PC-3 (cell line): Measurements from ENCODE around the gene NTN1. TPM values are rescaled to one million over a fixed set of nuclear protein-coding genes. Genes with fewer than 3 reads are reported as not detected.
"Not testable (repeated sequence)": the region's sequence is repeated elsewhere in the genome, so short reads cannot be mapped to it uniquely, and the experiment has no call there.

ENCODE experiments used
- ATAC-seq: fragments of 200-7000 bp; cut with Tn5 transposase; 2 replicates; pipeline ENCODE4 v1.9.1; 2020; ENCODE audit warnings: mild to moderate bottlenecking, moderate library complexity
- BruUV-seq: library from RNA; stranded (reverse); fragments of 400-500 nt; replicated peaks from 2 replicates; lab custom pipeline; 2021; lab: Mats Ljungman, UMichigan
- CTCF ChIA-PET: fragments of 300-600 bp; sonication (Branson Sonifier 250); formaldehyde crosslinking; loops from one replicate; lab custom pipeline; 2022; ENCODE audit warnings: antibody characterized with exemption; lab: Charles Lee
- POLR2A ChIA-PET: fragments of 300-600 bp; sonication (Branson Sonifier 250); formaldehyde crosslinking; loops from one replicate; lab custom pipeline; 2022; ENCODE audit warnings: antibody characterized with exemption; ENCODE audit not compliant: unreplicated experiment; lab: Charles Lee
- DNase-seq: peaks from one replicate; pipeline ENCODE4 v3.0.0-alpha.2; 2015
- H2AFZ ChIP-seq: fragments of 300-600 bp; sonication (generic); 2 replicates; pipeline ENCODE4 v1.6.0; 2016; ENCODE audit warnings: antibody characterized with exemption, low read length
- H3F3A ChIP-seq: fragments of 300-600 bp; sonication (generic); one replicate; pipeline ENCODE4 v1.6.0; 2017; ENCODE audit warnings: antibody characterized with exemption, low read length, control low read depth, mild to moderate bottlenecking; ENCODE audit not compliant: unreplicated experiment
- H3K27ac ChIP-seq: fragments of 300-600 bp; sonication (generic); 2 replicates; pipeline ENCODE4 v1.5.1; 2016; ENCODE audit warnings: mild to moderate bottlenecking, low read length
- H3K27me3 ChIP-seq: fragments of 300-600 bp; sonication (generic); 2 replicates; pipeline ENCODE4 v1.6.1; 2016; ENCODE audit warnings: low read length, mixed read lengths
- H3K36me3 ChIP-seq: fragments of 300-600 bp; sonication (generic); 2 replicates; pipeline ENCODE4 v1.6.1; 2016; ENCODE audit warnings: low read depth, mixed run types, low read length, mixed read lengths
- H3K4me1 ChIP-seq: fragments of 300-600 bp; sonication (generic); 2 replicates; pipeline ENCODE4 v1.5.1; 2016; ENCODE audit warnings: low read length; ENCODE audit not compliant: insufficient read depth
- H3K4me2 ChIP-seq: fragments of 300-600 bp; sonication (generic); 2 replicates; pipeline ENCODE4 v1.6.0; 2016; ENCODE audit warnings: low read length
- H3K4me3 ChIP-seq: fragments of 300-600 bp; sonication (generic); 2 replicates; pipeline ENCODE4 v1.5.1; 2016; ENCODE audit warnings: mild to moderate bottlenecking, low read length, mixed read lengths
- H3K79me2 ChIP-seq: fragments of 300-600 bp; sonication (generic); 2 replicates; pipeline ENCODE4 v1.6.1; 2017; ENCODE audit warnings: low read length, mixed read lengths
- H3K9ac ChIP-seq: fragments of 300-600 bp; sonication (generic); 2 replicates; pipeline ENCODE4 v1.6.0; 2016; ENCODE audit warnings: mild to moderate bottlenecking, low read length
- H3K9me2 ChIP-seq: fragments of 300-600 bp; sonication (generic); replicated peaks from 2 replicates; pipeline ENCODE4 v1.6.1; 2016; ENCODE audit warnings: mixed run types, low read length, mixed read lengths
- H3K9me3 ChIP-seq: fragments of 300-600 bp; sonication (generic); 2 replicates; pipeline ENCODE4 v1.6.1; 2016; ENCODE audit warnings: low read length, mixed read lengths
- H4K20me1 ChIP-seq: fragments of 300-600 bp; sonication (generic); 2 replicates; pipeline ENCODE4 v1.6.1; 2016; ENCODE audit warnings: low read length, mixed read lengths
- EZH2 ChIP-seq: fragments of 300-600 bp; sonication (generic); IDR thresholded peaks from one replicate; pipeline ENCODE4 v1.6.1; 2017; ENCODE audit warnings: antibody characterized with exemption, mild to moderate bottlenecking, low read length; ENCODE audit not compliant: unreplicated experiment
- EZH2phosphoT487 ChIP-seq: fragments of 300-600 bp; sonication (generic); IDR thresholded peaks from 2 replicates; pipeline ENCODE4 v1.6.1; 2018; ENCODE audit warnings: mild to moderate bottlenecking, antibody characterized with exemption, low read length, borderline replicate concordance
- intact Hi-C: fragments of 100-400 bp; cut with micrococcal nuclease; formaldehyde crosslinking; loops from 2 replicates; pipeline ENCODE4 v1.9.0; 2023
- total RNA-seq: library from RNA; depleted of rRNA; stranded (reverse); fragments of >200 nt; gene quantifications from 2 replicates; pipeline ENCODE4 v1.2.3, GENCODE V29; 2014
- TF ChIP-seq, protein P1 (sequence below): fragments of 300-600 bp; sonication (generic); conservative IDR thresholded peaks from 2 replicates; pipeline ENCODE4 v1.5.1; 2017; ENCODE audit warnings: antibody characterized with exemption, low read depth, mild to moderate bottlenecking, low read length

Gene NTN1
- total RNA-seq, 1 experiment from 2014 or later, result 0.22 TPM

DNA sequence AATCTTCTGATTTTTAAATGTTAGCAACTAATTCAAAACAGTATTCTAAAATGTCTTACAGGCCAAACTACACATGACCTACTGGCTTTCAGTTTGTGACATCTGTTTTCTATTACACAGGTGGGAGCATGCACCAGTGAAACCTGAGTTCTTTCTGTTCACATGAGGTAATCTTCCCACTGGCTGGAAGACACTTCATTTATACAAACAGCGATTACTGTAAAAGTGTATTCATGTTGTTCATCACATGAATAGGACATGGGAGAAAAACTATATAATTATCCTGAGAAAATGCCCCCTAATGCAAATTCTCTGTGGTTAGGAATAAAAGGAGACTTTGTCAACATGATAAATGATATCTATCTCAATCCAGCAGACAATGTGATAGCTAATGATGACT is 44.7 kb upstream of the NTN1 start:
- Histone ChIP-seq H2AFZ (no peak overlapping the region), H4K20me1 (no peaks in the 10 kb centered on the region), H3K79me2 (no peaks in the 10 kb centered on the region), H3K9me3 (no peaks in the 10 kb centered on the region), H3K9me2 (no peaks in the 10 kb centered on the region), H3K27ac (no peak overlapping the region), H3F3A (no peaks in the 10 kb centered on the region), H3K36me3 (no peaks in the 10 kb centered on the region), H3K4me2 (no peak overlapping the region), H3K27me3 (no peaks in the 10 kb centered on the region), H3K4me3 (no peak overlapping the region), H3K4me1 (no peaks in the 10 kb centered on the region), H3K9ac (no peak overlapping the region)
- TF ChIP-seq EZH2phosphoT487 (no peak), EZH2 (no peak)
- TF ChIP-seq, protein P1, sequence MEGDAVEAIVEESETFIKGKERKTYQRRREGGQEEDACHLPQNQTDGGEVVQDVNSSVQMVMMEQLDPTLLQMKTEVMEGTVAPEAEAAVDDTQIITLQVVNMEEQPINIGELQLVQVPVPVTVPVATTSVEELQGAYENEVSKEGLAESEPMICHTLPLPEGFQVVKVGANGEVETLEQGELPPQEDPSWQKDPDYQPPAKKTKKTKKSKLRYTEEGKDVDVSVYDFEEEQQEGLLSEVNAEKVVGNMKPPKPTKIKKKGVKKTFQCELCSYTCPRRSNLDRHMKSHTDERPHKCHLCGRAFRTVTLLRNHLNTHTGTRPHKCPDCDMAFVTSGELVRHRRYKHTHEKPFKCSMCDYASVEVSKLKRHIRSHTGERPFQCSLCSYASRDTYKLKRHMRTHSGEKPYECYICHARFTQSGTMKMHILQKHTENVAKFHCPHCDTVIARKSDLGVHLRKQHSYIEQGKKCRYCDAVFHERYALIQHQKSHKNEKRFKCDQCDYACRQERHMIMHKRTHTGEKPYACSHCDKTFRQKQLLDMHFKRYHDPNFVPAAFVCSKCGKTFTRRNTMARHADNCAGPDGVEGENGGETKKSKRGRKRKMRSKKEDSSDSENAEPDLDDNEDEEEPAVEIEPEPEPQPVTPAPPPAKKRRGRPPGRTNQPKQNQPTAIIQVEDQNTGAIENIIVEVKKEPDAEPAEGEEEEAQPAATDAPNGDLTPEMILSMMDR, result no peak
- no TSS peak for BruUV-seq
- DNase-seq (no peak), ATAC-seq (no peak)
- CTCF ChIA-PET, result no interaction called here
- intact Hi-C loops, result no loop called here
- POLR2A ChIA-PET, result no interaction called here

DNA sequence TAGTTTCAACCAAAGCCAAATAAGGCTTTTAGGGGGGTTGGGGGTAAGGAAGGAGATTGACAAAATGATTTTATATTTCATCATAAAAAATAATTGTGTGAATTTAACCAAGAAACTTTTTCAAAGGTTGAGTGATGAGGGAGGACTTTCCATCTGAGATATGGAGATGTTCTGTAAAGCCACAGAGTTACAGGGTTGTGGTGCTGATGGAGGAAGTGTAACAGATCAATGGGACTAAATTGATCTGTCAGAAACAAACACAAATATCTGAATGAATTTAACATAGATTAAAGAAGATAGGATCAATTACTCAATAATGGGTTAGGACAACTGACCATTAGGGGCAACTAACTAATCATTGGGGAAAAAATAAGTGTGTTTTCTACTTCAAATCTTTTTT is 41.6 kb upstream of the NTN1 start:
- no peaks in the 10 kb centered on the region for H3K9me3 ChIP-seq
- H3K9me2 ChIP-seq, result no peaks in the 10 kb centered on the region
- no peak overlapping the region for H3K4me3 ChIP-seq
- no peaks in the 10 kb centered on the region for H3K4me1 ChIP-seq
- ATAC-seq (no peak), DNase-seq (no peak)
- H3K27ac ChIP-seq, result no peak overlapping the region
- no peaks in the 10 kb centered on the region for H4K20me1 ChIP-seq
- no peak for TF ChIP-seq EZH2
- TF ChIP-seq EZH2phosphoT487, result no peak
- TF ChIP-seq, protein P1, result no peak
- BruUV-seq, result no TSS peak
- no peak overlapping the region for H3K4me2 ChIP-seq
- no peaks in the 10 kb centered on the region for H3F3A ChIP-seq
- peaks cover 20% of the 10 kb centered on the region for H3K27me3 ChIP-seq
- no peak overlapping the region for H3K9ac ChIP-seq
- H3K36me3 ChIP-seq, result no peaks in the 10 kb centered on the region
- POLR2A ChIA-PET, result no interaction called here
- intact Hi-C loops, result no loop called here
- no peaks in the 10 kb centered on the region for H3K79me2 ChIP-seq
- H2AFZ ChIP-seq, result no peak overlapping the region
- CTCF ChIA-PET, result no interaction called here

DNA sequence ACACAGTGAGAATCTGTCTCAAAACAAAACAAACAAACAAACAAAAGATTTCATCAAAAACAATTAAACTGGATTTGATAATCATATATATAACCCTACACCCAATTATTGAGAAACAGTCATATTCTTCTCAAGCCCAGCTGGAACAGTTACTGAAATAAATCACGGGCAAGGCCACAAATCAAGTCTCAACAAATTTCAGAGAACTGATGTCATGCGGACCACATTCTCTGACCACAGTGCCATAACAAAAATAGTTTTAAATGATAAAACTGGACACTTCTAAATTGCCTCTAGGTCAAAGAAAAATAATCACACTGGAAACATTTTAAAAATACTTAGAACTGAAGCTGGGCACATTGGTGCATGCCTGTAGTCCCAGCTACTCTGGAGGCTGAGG is 39.9 kb upstream of the NTN1 start:
- no peak overlapping the region for H3K27ac ChIP-seq
- ATAC-seq (no peak), DNase-seq (no peak)
- intact Hi-C loops, result no loop called here
- H3K9ac ChIP-seq, result no peak overlapping the region
- no peaks in the 10 kb centered on the region for H3K36me3 ChIP-seq
- H3F3A ChIP-seq, result no peaks in the 10 kb centered on the region
- ChIA-PET POLR2A (no interaction called here), CTCF (no interaction called here)
- no peak overlapping the region for H2AFZ ChIP-seq
- H3K4me3 ChIP-seq, result no peak overlapping the region
- no peaks in the 10 kb centered on the region for H3K4me1 ChIP-seq
- H3K9me3 ChIP-seq, result no peaks in the 10 kb centered on the region
- H3K9me2 ChIP-seq, result no peaks in the 10 kb centered on the region
- TF ChIP-seq, protein P1, result no peak
- TF ChIP-seq EZH2phosphoT487, result no peak
- TF ChIP-seq EZH2, result no peak
- H4K20me1 ChIP-seq, result no peaks in the 10 kb centered on the region
- no peaks in the 10 kb centered on the region for H3K79me2 ChIP-seq
- no peak overlapping the region for H3K4me2 ChIP-seq
- BruUV-seq, result no TSS peak
- H3K27me3 ChIP-seq, result peaks cover 27% of the 10 kb centered on the region

DNA sequence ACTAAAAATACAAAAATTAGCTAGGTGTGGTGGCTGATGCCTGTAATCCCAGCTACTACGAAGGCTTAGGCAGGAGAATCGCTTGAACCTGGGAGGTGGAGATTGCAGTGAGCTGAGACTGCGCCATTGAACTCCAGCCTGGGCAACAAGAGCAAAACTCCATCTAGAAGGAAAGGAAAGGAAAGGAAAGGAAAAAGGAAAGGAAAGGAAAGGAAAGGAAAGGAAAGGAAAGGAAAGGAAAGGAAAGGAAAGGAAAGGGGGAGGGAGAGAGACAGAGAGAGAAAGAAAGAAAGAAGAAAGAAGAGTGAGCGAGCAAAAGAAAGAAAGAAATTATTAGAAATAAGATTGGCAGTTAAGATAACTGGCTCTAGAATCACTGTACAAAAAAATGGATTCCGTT is 37.1 kb upstream of the NTN1 start:
- CTCF ChIA-PET, H3K36me3 ChIP-seq, H4K20me1 ChIP-seq, ATAC-seq, DNase-seq, H3K27ac ChIP-seq, H3K9me3 ChIP-seq, H3K4me1 ChIP-seq, H3K9ac ChIP-seq, H3K9me2 ChIP-seq, H3K4me3 ChIP-seq, BruUV-seq, H3F3A ChIP-seq, H2AFZ ChIP-seq, H3K4me2 ChIP-seq, POLR2A ChIA-PET, intact Hi-C loops, H3K79me2 ChIP-seq: not testable (repeated sequence)
- peaks cover 27% of the 10 kb centered on the region for H3K27me3 ChIP-seq
